GM18858 (cell line): ENCODE results near the gene TALDO1.

Experiments used
- ATAC-seq: cut with Tn5 transposase; IDR thresholded peaks from one replicate; pipeline ENCODE4 v1.9.1; 2021; ENCODE audit not compliant: unreplicated experiment

TALDO1 gene

GRCh38 chr11:747158-748006 lies at the start of gene TALDO1:
TSS of gene TALDO1 (plus strand) at chr11:747464. CDS start at chr11:747482, 18 bp downstream.
- peak; percentile 73 for ATAC-seq

GRCh38 chr11:697811-698311 lies 49.4 kb upstream of the TALDO1 start:
- no peak for ATAC-seq

GRCh38 chr11:698493-699115 lies 48.7 kb upstream of the TALDO1 start:
- ATAC-seq = no peak

GRCh38 chr11:699116-699508 lies 48.2 kb upstream of the TALDO1 start:
- ATAC-seq = no peak

DNA sequence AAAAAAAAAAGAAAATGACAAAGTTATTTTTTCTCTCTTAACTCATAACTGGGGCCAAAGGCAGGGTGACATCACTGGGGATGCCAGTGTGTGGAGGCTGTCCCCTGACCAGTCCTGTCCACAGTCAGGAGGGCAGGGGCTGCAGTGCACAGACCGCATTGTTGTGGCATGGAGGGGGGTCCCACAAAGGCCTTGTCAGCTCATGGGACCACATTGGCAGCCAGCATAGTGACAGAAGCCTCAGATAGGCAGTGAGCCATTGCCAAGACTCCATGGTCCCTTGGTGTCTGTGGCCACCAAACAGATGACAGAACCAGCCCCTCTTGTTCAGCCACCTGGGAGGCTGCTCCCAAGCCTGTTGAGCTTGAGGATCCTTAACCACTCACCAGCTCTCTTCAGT lies 47.5 kb upstream of the TALDO1 start:
- ATAC-seq = no peak

- no peak for ATAC-seq
These were observed 45.4 kb upstream of the TALDO1 start for GRCh38 chr11:701741-702461.

- no peak for ATAC-seq
These were observed 44.5 kb upstream of the TALDO1 start for GRCh38 chr11:702462-703461.

DNA sequence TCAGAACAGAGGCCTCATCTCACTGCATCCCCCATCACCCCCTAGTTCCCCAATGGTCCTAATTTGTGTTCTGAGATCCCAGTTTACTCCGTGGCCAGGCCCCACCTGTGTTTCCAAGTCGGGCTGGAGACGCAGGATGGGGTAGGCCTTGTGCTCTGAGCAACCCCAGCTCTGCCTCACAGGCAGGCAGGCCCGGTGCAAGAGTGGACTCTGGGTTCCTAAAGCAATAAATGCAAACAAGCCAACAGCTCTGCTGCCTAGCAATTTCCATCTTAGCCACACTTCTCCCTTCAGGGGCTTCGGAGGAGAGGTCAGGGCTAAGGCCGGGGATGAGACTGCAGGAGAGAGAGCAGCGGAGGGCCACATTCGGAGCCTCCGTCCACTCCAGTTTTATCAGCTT lies 43.8 kb upstream of the TALDO1 start:
- no peak for ATAC-seq

DNA sequence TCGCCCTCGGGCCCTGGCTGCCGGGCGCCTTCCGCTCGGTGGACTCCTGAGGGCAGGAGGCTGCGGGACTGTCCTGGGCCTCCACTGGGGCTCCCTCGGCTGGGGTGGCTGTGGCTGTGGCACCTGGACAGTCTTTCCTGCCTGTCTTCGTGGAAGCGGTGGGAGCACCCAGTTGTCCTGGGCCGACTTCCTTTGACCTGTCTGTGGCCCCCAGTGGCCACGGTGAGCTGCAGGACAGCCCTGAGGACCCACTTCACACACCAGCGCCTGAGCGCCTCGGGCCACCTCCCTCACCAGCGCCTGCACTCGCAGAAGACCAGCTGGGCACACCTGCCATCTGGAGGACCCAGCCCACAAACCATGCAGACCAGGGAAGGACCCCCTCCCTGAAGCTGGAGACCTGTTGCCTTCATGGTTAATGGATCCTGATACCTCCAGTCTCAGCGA lies 43.0 kb upstream of the TALDO1 start:
- ATAC-seq = no peak

DNA sequence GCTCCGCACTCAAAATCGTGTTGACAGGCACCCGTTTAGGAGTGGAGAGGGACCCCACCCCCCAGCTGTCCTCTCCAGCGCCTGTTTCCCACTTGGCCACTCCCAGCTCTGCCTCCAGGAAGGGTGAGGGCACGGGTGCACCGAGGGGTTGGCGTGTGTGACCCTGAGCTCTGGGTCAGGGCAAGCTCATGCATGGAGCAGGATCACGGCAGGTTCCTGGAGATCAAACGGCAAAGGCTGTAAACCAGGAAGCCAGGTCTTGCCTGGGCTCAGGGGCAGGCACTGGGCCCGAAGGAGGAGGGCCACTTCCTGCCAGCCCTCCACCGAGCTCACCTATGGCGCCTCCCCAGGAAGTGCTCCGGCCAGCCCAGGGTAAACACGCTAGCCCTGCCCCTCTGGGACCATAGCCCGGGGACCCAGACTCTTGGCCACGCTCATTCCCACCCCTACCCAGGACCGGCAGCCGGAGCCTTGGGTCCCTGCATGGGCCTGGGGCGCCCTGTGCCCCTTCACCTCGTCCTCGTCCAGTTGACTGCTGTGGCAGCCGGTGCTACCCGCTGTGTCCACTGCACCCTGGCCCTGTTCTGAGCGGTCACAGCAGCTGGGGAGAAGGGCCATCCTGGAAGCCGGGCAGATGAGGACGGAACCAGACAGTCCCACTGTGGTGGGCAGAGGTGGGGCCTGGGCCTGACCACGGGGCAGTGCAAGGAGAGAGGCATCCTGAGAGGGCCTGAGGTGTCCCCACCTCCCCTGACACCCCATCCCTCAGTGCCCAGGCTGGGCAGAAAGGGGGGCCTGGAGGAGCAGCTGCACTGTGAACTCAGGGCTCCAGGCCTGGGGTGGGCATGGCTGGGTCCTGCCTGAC lies 42.3 kb upstream of the TALDO1 start:
- no peak for ATAC-seq

DNA sequence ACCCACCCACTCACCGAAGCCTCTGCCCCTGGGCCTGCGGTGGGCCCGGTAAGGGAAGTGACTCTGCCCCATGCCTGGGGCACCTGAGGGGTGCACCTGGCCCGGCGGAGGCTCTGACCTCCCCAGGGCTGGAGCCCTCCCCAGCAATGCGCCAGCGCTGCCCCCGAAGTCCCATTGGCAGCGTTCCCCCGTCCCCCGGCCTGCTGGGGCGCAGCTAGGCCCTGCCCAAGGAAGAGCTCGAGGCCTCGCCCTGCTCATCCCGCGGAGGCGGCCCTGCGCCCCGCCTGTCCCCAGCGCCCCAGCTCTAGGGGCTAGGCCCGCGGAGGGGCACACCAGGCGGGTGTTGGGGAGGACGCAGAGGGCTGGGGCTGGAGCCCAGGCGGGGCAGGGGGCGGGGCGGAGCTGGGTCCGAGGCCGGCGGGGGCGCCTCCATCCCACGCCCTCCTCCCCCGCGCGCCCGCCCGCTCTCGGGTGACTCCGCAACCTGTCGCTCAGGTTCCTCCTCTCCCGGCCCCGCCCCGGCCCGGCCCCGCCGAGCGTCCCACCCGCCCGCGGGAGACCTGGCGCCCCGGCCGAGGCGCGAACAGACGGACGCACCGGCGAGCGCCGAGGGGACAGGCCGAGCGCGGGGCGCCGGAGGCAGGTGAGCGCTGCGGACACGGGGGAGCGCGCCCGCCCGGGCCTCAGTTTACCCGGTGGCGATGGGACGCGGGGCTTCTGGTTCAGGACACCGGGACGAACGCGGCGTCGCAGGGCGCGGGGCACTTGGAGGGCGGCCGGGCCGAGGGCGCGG lies 41.4 kb upstream of the TALDO1 start, which contains the start of gene EPS8L2:
Gene EPS8L2, plus strand, starts transcription at position 586 of the 793 bp plus-strand sequence. CDS start 3,177 bp downstream, outside the sequence.
- no peak for ATAC-seq

DNA sequence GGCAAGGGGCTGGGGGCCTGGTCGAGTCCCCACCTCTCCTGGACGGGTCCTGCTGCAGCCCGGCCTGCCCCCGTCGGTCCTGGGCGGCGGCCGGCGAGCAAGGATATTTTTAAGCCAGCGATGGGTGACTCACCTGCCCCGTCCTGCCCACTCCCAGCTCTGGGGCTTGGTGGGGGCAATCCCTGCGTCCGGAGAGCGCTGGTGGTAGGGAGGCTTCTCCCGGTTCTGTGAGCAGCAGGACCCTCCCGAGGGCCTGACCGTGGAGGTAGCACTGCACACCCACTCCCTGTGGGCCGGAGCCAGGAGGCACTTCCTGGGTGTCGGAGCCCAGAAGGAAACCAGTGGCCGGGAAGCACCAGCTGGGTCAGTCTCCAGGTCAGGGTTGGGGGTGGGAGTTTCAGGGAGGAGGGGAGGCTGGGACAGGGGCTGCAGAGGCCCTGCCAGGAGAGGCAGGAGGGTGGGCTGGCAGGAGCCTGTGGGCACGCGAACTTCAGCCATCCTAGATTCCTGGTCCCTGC lies 40.8 kb upstream of the TALDO1 start:
- no peak for ATAC-seq

DNA sequence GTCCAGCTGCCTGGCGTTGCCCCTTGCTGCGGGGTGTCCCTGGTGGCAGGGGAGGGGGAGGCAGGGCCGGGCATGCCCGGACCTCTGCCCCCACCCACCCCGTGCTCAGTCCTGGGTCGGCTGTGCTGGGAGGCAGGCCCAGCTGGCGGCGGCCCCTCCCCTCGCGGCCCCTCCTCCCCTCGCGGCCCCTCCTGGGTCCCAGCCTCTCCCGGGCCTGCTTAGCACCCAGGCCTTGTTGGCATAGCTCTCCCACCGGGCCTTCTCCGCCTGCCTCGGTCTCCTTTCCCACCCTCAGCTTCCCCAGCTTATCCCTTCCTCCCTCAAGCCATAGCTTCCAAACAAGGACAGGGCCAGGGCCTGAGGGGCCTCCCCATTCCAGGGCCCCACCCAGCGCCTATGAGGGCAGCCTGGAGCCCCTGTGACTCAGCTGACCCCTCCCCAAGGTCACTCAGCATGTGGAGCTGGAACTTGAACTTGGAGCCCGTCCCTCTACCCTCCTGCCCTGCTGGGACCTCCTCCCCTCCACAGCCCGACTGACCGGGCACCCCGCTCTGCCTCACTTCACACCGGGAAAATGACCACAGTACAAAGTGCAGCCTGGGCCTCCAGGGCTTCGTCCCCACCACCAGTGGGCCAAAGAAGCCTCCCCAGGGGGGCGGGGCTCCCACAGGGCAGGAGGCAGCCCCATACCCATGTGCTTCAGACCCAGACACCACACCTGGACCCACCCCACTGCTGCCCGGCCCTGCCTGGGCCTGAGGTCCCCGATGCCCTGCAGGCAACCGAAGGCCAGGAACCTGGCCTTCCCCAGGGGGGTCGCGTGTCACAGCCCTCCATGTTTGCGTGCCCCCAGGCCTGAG lies 40.1 kb upstream of the TALDO1 start:
- ATAC-seq = no peak

DNA sequence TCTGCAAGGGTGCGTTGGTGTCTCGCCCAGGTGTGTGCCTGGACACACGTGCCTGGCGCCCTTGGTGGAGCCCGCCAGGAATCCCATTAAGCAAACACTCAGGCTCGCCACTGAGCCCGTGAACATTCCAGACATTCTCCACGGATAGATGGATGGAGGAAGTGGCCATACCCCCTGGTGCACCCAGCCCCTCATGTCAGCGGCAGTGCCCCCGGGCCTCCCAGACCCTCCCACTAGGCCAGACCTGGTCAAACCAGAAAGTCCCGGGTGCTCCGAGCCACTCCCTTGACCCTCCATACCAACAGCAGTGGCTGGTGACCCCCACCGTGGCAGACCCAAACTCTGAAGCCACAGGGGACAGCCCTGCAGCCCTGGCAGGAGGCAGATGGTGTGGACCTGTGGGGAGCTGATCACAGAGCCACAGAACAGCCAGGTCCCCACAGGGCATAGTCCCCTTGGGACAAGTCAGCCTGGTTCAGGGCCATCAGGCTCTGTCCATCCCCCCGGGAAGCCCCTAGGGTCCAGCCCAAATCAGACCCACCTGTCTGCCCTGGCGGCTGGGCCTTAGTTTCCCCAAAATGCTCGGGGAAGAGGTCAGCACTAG lies 39.3 kb upstream of the TALDO1 start:
- no peak for ATAC-seq

DNA sequence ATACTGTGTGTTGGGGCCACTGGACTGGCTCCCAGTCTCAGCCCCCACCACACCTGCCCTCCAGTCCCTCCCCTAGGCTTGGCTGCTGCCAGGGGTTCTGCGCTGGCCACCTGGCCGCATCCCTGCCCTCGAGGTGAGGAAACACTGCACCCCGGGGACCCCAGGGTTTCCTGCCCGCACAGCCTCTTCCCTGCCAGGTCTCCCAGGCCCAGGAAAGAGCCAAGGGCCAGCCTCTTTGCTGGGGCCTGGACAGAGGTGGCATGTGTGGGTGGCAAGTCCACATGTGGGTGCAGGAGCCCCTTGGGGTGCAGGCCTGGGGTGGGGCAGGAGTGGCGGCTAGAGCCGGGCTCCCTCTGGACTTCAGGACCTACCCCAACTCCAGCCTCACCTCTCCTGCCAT lies 38.8 kb upstream of the TALDO1 start:
- ATAC-seq = no peak

DNA sequence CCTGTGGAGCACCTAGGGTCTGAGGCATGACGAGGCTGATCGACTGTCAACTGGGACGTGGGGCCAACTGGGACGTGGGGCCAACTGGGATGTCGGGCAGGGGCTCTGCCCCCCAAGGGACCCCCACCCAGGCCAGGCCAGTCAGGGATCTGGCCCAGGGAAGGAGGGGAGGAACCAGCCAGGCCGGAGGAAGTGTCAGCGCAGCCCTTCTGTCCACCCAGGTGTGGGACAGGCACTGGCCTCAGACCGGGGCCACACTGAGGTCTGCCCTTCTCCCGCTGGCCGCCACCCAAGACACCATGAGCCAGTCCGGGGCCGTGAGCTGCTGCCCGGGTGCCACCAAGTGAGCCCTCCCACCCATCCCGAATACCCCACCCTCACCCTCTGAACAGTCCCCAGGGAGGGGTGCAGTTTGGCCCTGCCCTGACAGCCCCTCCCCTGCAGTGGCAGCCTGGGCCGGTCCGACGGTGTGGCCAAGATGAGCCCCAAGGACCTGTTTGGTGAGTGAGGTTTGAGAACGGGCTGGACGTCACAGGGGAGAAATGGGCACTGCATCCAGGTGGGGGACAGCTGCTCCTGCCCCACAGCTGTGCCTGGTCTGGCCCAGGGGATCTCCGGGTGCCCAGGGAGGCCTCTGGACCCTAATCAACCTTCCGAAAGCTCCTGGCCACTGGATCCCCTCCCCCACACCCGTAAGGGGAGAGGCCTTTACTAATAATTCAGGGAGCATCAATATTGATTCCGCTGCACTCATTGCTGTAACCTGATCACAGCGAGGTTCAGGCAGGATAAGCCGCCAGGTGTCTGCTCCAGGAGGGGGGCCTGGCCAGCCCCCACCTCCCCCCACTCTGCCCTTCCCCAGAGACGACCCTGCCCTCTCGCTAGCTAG lies 37.9 kb upstream of the TALDO1 start:
- ATAC-seq = no peak
